H1 (cell line): ENCODE measurements around the gene GTSE1. TPM values are rescaled to one million over a fixed set of nuclear protein-coding genes. Genes with fewer than 3 reads are reported as not detected.

Experiments used
- CTCF ChIA-PET: fragments of 300-600 bp; sonication (Branson Sonifier 250); formaldehyde crosslinking; loops from one replicate; lab custom pipeline; 2021; ENCODE audit not compliant: partially characterized antibody; lab: Charles Lee
- POLR2A ChIA-PET: fragments of 300-600 bp; sonication (Branson Sonifier 250); formaldehyde crosslinking; loops from one replicate; lab custom pipeline; 2021; ENCODE audit warnings: inconsistent platforms; ENCODE audit not compliant: partially characterized antibody; lab: Charles Lee
- DNase-seq, 2 experiments: peaks; one replicate each; pipeline versions ENCODE4 v3.0.0 to v3.0.0-alpha.2; 2010 to 2022; ENCODE audit warnings: low spot score in 2 of 2, low read depth in 1 of 2, mixed read lengths in 1 of 2
- FAIRE-seq: peaks from 2 replicates; lab custom pipeline; 2011; peaks lifted over from hg19 to GRCh38; lab: Jason Lieb, UNC
- H2AFZ ChIP-seq: 2 replicates; pipeline ENCODE4 v1.8.1; 2012; ENCODE audit warnings: low read length, inconsistent platforms
- H2AK5ac ChIP-seq: 2 replicates; pipeline ENCODE4 v1.6.1; 2013; ENCODE audit warnings: low read depth, low read length
- H2BK120ac ChIP-seq: replicated peaks from 2 replicates; pipeline ENCODE3; 2013; ENCODE audit warnings: low read depth, low read length, inconsistent platforms
- H2BK12ac ChIP-seq: 2 replicates; pipeline ENCODE4 v1.6.1; 2013; ENCODE audit warnings: low read depth, low read length
- H2BK15ac ChIP-seq: 2 replicates; pipeline ENCODE4 v1.6.1; 2013; ENCODE audit warnings: low read length
- H2BK20ac ChIP-seq: 2 replicates; pipeline ENCODE4 v1.6.1; 2013; ENCODE audit warnings: low read length
- H2BK5ac ChIP-seq: 2 replicates; pipeline ENCODE4 v1.6.1; 2013; ENCODE audit warnings: low read depth, low read length
- H3K14ac ChIP-seq: 2 replicates; pipeline ENCODE4 v1.6.1; 2013; ENCODE audit warnings: inconsistent platforms; ENCODE audit not compliant: insufficient read length
- H3K18ac ChIP-seq: 2 replicates; pipeline ENCODE4 v1.6.1; 2013; ENCODE audit warnings: low read length; ENCODE audit errors: extremely low read depth
- H3K23ac ChIP-seq: 2 replicates; pipeline ENCODE4 v1.6.1; 2013; ENCODE audit warnings: inconsistent platforms; ENCODE audit not compliant: insufficient read length
- H3K23me2 ChIP-seq: 2 replicates; pipeline ENCODE4 v1.6.1; 2013; ENCODE audit warnings: low read depth, low read length
- H3K27ac ChIP-seq: 2 replicates; pipeline ENCODE4 v1.6.1; 2011; ENCODE audit warnings: low read depth, low read length, inconsistent platforms
- H3K27me3 ChIP-seq, 4 experiments: replicated peaks in 1 of 4; 1 replicate in 1 of 4; 2 replicates in 3 of 4; pipeline versions ENCODE4 v1.6.1 to v1.8.1; 2011 to 2013; ENCODE audit warnings: low read length in 3 of 4, mild to moderate bottlenecking in 3 of 4, inconsistent platforms in 2 of 4, mixed read lengths in 2 of 4, moderate library complexity in 1 of 4; ENCODE audit not compliant: control insufficient read depth in 3 of 4, insufficient read depth in 3 of 4; ENCODE audit errors: extremely low read depth in 1 of 4
- H3K36me3 ChIP-seq, 4 experiments: 2 replicates each; pipeline versions ENCODE4 v1.6.1 to v1.8.1; 2011 to 2013; ENCODE audit warnings: mild to moderate bottlenecking in 4 of 4, low read length in 3 of 4, moderate library complexity in 2 of 4, control low read depth in 1 of 4, inconsistent platforms in 1 of 4; ENCODE audit not compliant: insufficient read depth in 4 of 4, control insufficient read depth in 2 of 4
- H3K4ac ChIP-seq: replicated peaks from 2 replicates; pipeline ENCODE3; 2013; ENCODE audit warnings: low read length, low read depth, mixed read lengths, inconsistent platforms; ENCODE audit not compliant: insufficient read length
- H3K4me1 ChIP-seq, 4 experiments: replicated peaks in 1 of 4; 1 replicate in 1 of 4; 2 replicates in 3 of 4; pipeline versions ENCODE4 v1.6.1 to v1.8.1; 2011 to 2013; ENCODE audit warnings: low read length in 3 of 4, inconsistent platforms in 2 of 4, mixed read lengths in 1 of 4; ENCODE audit not compliant: insufficient read depth in 4 of 4, control insufficient read depth in 3 of 4
- H3K4me2 ChIP-seq, 2 experiments: 2 replicates each; pipeline versions ENCODE4 v1.6.1 to v1.8.1; 2011 to 2013; ENCODE audit warnings: low read depth in 2 of 2, low read length in 2 of 2, control low read depth in 1 of 2, inconsistent platforms in 1 of 2, mild to moderate bottlenecking in 1 of 2; ENCODE audit not compliant: insufficient read depth in 1 of 2
- H3K4me3 ChIP-seq, 4 experiments: fragments of 200-600, 300-600 bp in 1 of 4; sonication (generic), shearing (Covaris generic), sonication (Bioruptor Twin) in 1 of 4; 2 replicates each; pipeline versions ENCODE4 v1.5.1 to v1.8.1; 2011 to 2016; ENCODE audit warnings: low read length in 4 of 4, low read depth in 3 of 4, control low read depth in 2 of 4, inconsistent platforms in 2 of 4, mild to moderate bottlenecking in 2 of 4, mixed read lengths in 1 of 4, moderate library complexity in 1 of 4; ENCODE audit not compliant: insufficient read depth in 2 of 4; ENCODE audit errors: extremely low read depth in 1 of 4
- H3K56ac ChIP-seq: replicated peaks from 2 replicates; pipeline ENCODE3; 2013; ENCODE audit warnings: low read depth, mild to moderate bottlenecking, mixed read lengths, low read length, inconsistent platforms; ENCODE audit not compliant: insufficient read length
- H3K79me1 ChIP-seq: 2 replicates; pipeline ENCODE4 v1.6.1; 2013; ENCODE audit warnings: low read depth, low read length, control low read depth
- H3K79me2 ChIP-seq, 2 experiments: 2 replicates each; pipeline versions ENCODE4 v1.6.1 to v1.8.1; 2012 to 2013; ENCODE audit warnings: low read length in 2 of 2, mild to moderate bottlenecking in 2 of 2, inconsistent platforms in 1 of 2; ENCODE audit not compliant: insufficient read depth in 2 of 2, control insufficient read depth in 1 of 2
- H3K9ac ChIP-seq, 4 experiments: replicated peaks in 1 of 4; 1 replicate in 1 of 4; 2 replicates in 3 of 4; pipeline versions ENCODE4 v1.6.1 to v1.8.1; 2011 to 2013; ENCODE audit warnings: low read depth in 3 of 4, low read length in 3 of 4, control low read depth in 2 of 4, mild to moderate bottlenecking in 2 of 4, moderate library complexity in 2 of 4, inconsistent platforms in 1 of 4; ENCODE audit errors: extremely low read depth in 1 of 4
- H3K9me3 ChIP-seq, 2 experiments: 2 replicates each; pipeline versions ENCODE4 v1.6.1 to v1.8.1; 2012 to 2013; ENCODE audit warnings: mild to moderate bottlenecking in 2 of 2, moderate library complexity in 2 of 2, control low read depth in 1 of 2, inconsistent platforms in 1 of 2, low read depth in 1 of 2, low read length in 1 of 2, mixed read lengths in 1 of 2; ENCODE audit not compliant: insufficient read depth in 2 of 2
- H4K20me1 ChIP-seq, 2 experiments: replicated peaks in 1 of 2; 2 replicates each; pipeline versions ENCODE3 to v1.8.1; 2011 to 2013; ENCODE audit warnings: inconsistent platforms in 2 of 2, low read length in 2 of 2, mild to moderate bottlenecking in 1 of 2; ENCODE audit not compliant: insufficient read depth in 2 of 2, control insufficient read depth in 1 of 2
- H4K5ac ChIP-seq: 2 replicates; pipeline ENCODE4 v1.6.1; 2013; ENCODE audit warnings: low read length, low read depth, mixed read lengths, inconsistent platforms; ENCODE audit not compliant: insufficient read length
- H4K8ac ChIP-seq: 2 replicates; pipeline ENCODE4 v1.8.0; 2013; ENCODE audit warnings: mild to moderate bottlenecking, moderate library complexity, low read length, inconsistent platforms; ENCODE audit not compliant: insufficient read depth; ENCODE audit errors: extremely low read depth
- H4K91ac ChIP-seq: replicated peaks from 2 replicates; pipeline ENCODE3; 2013; ENCODE audit warnings: low read length, mixed read lengths, inconsistent platforms; ENCODE audit not compliant: insufficient read length
- HDAC2 ChIP-seq, 2 experiments: fragments of 300-600 bp in 1 of 2; sonication (generic) in 1 of 2; IDR thresholded peaks; 2 replicates each; pipeline ENCODE4 v1.6.1; 2011 to 2012; ENCODE audit warnings: low read depth in 2 of 2, low read length in 2 of 2, mild to moderate bottlenecking in 2 of 2, moderate library complexity in 2 of 2, borderline replicate concordance in 1 of 2, inconsistent platforms in 1 of 2
- SAP30 ChIP-seq: fragments of 300-600 bp; sonication (generic); IDR thresholded peaks from 2 replicates; pipeline ENCODE4 v1.7.1; 2012; ENCODE audit warnings: low read length, moderate library complexity, mild to moderate bottlenecking, inconsistent platforms; ENCODE audit not compliant: insufficient read depth, insufficient replicate concordance
- WGBS, 2 experiments: shearing (Covaris generic) in 1 of 2; methylation state at CpG; one replicate each; pipeline versions ENCODE4 v1.1.6 to v1.1.7; 2013 to 2015; ENCODE audit warnings: low lambda C conversion rate in 2 of 2, mixed read lengths in 2 of 2, inconsistent platforms in 1 of 2, low coverage in 1 of 2, missing lambda C conversion rate in 1 of 2; ENCODE audit not compliant: insufficient replicate concordance in 2 of 2, insufficient coverage in 1 of 2, insufficient read length in 1 of 2; ENCODE audit errors: extremely low coverage in 1 of 2, missing lambda C conversion rate in 1 of 2; 5-methylcytosine and 5-hydroxymethylcytosine counted together
- polyA plus RNA-seq, 7 experiments: library from polyadenylated mRNA; depleted of rRNA in 3 of 7; stranded (reverse) in 5 of 7; unstranded in 2 of 7; fragments of >200 nt in 5 of 7; fragments of 200-250 nt in 2 of 7; gene quantifications; 1 replicate in 5 of 7; 2 replicates in 1 of 7; 4 replicates in 1 of 7; pipeline versions ENCODE4 v1.2.1 to v1.2.3, GENCODE V29; 2011 to 2013; ENCODE audit warnings: missing spikeins in 2 of 7, mixed read lengths in 2 of 7
- total RNA-seq: library from RNA; stranded (reverse); fragmentation: NEBNext Ultra II Directional; extraction: Animal tissue kit (Norgen Biotek cat#: 25700); gene quantifications from 2 replicates; pipeline ENCODE4 v1.2.1, GENCODE V29; 2021
- TF ChIP-seq, protein P1 (sequence below), 3 experiments: IDR thresholded peaks; 1 replicate in 2 of 3; 2 replicates in 1 of 3; pipeline versions ENCODE4 v1.5.1 to v1.6.1; 2011; ENCODE audit warnings: low read length in 3 of 3, mild to moderate bottlenecking in 3 of 3, inconsistent platforms in 2 of 3, low read depth in 1 of 3, moderate library complexity in 1 of 3; ENCODE audit not compliant: insufficient read depth in 1 of 3; ENCODE audit errors: control extremely low read depth in 1 of 3

The GTSE1 gene
- total and polyA plus RNA-seq, 2 of the 8 experiments (the other 6 are each of a cell fraction or from before 2014, with no cell fraction given): 17.5 to 38.6 TPM

DNA sequence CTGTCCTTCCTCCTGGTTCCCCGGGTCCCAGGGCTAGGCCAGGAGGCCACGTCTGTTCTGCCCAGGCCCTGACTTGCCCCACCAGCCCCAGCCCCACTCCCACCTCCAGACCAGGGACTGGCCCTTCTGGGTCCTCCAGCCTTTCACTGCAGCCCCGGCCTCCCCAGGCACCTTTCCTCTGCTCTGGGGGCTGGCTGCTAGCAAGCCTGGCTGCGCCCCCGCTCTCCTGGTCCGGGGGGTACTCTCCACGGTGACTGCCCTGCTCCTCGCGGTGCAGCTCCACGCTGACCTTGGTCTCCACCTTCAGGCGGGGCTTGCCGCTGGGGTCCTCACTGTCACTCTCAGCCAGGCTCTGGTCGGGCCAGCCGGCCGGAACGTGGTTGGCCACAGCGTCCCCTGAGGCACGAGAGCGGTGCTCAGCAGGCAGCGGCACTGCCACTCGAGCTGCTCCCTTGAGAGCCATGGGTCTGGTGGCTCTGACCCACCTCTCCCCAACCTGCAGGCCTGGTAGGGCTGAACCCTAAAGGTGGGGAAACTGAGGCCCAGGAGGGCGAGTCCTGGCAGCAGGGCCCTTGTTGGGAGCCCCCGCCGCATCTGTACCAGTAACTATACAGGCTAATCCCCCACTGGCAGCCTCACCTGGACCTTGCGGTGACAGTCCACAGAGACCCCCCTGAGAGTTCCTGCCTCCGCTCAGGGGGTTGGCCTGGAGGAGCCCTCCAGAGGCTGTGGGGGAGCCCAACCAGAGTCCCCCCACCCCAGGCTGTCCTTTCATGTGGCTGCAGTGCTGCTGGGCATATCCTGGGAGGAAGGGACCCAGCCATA lies 67.9 kb downstream of the GTSE1 start:
- no peak overlapping the region for H2BK20ac ChIP-seq
- 93% methylated on average over 24 of the region's 26 CpGs; no CpG with 5 or more reads in 1 of the 2 experiments for whole genome bisulfite sequencing, 2 experiments
- H3K79me1 ChIP-seq: no peaks in the 10 kb centered on the region
- H2BK5ac ChIP-seq: no peak overlapping the region
- CTCF ChIA-PET: interaction anchor here (2.9 kb wide), 1 partner anchor 177 kb away, joined by 13 read pairs; no protein-coding TSS in a partner anchor
- POLR2A ChIA-PET: no interaction called here
- H3K79me2 ChIP-seq: no peaks in the 10 kb centered on the region
- H3K4me3 ChIP-seq: no peak overlapping the region
- no peak for FAIRE-seq
- H3K23me2 ChIP-seq: no peaks in the 10 kb centered on the region
- H3K27me3 ChIP-seq: no peaks in the 10 kb centered on the region
- H3K56ac ChIP-seq: no peak overlapping the region
- no peaks in the 10 kb centered on the region; a peak in 1 of 8 replicates for H3K36me3 ChIP-seq
- H3K23ac ChIP-seq: no peak overlapping the region
- H3K14ac ChIP-seq: no peak overlapping the region
- H2BK15ac ChIP-seq: no peak overlapping the region
- no peak overlapping the region for H2BK120ac ChIP-seq
- no peak overlapping the region; the same call in 1 of the 2 replicates for H4K8ac ChIP-seq
- no peak overlapping the region for H2BK12ac ChIP-seq
- H3K18ac ChIP-seq: no peak overlapping the region
- no peak overlapping the region for H3K4ac ChIP-seq
- DNase-seq: no peak
- H4K91ac ChIP-seq: no peak overlapping the region
- peaks cover 0 to 15% (median 6%) of the 10 kb centered on the region in 4 experiments; a peak in 5 of 7 replicates for H3K4me1 ChIP-seq
- peaks cover 0 to 5% of the 10 kb centered on the region in 2 experiments for H4K20me1 ChIP-seq
- H3K9ac ChIP-seq: no peak overlapping the region
- H3K27ac ChIP-seq: no peak overlapping the region
- no peak overlapping the region for H3K4me2 ChIP-seq
- H4K5ac ChIP-seq: no peak overlapping the region
- H2AK5ac ChIP-seq: no peak overlapping the region
- H3K9me3 ChIP-seq: no peaks in the 10 kb centered on the region; a peak in 1 of 4 replicates
- no peak overlapping the region for H2AFZ ChIP-seq
- TF ChIP-seq HDAC2 (IDR thresholded peaks at IDR 0.05; ENCODE audit: borderline replicate concordance in 1 of 2, low read depth in 2 of 2, low read length in 2 of 2) (no peak), SAP30 (no peak)
- TF ChIP-seq, protein P1, sequence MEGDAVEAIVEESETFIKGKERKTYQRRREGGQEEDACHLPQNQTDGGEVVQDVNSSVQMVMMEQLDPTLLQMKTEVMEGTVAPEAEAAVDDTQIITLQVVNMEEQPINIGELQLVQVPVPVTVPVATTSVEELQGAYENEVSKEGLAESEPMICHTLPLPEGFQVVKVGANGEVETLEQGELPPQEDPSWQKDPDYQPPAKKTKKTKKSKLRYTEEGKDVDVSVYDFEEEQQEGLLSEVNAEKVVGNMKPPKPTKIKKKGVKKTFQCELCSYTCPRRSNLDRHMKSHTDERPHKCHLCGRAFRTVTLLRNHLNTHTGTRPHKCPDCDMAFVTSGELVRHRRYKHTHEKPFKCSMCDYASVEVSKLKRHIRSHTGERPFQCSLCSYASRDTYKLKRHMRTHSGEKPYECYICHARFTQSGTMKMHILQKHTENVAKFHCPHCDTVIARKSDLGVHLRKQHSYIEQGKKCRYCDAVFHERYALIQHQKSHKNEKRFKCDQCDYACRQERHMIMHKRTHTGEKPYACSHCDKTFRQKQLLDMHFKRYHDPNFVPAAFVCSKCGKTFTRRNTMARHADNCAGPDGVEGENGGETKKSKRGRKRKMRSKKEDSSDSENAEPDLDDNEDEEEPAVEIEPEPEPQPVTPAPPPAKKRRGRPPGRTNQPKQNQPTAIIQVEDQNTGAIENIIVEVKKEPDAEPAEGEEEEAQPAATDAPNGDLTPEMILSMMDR (IDR thresholded peaks at IDR 0.05; ENCODE audit: control extremely low read depth in 1 of 3, insufficient read depth in 1 of 3, low read depth in 1 of 3, low read length in 3 of 3): no peak
